Muscle layer of colon (tissue), 2 donors: ENCODE measurements around the gene LYZL6.

ENCODE experiments used
- H3K27ac ChIP-seq: one replicate; pipeline ENCODE4 v1.7.0; 2013; ENCODE audit warnings: low read depth, mild to moderate bottlenecking, low read length, moderate library complexity
- H3K27me3 ChIP-seq, 2 donors: one replicate each; pipeline ENCODE4 v1.7.0; 2013; ENCODE audit warnings: low read length in 2 of 2, mild to moderate bottlenecking in 2 of 2; ENCODE audit not compliant: insufficient read depth in 2 of 2, control insufficient read depth in 1 of 2
- H3K36me3 ChIP-seq: one replicate; pipeline ENCODE4 v1.7.0; 2013; ENCODE audit warnings: mild to moderate bottlenecking, low read length; ENCODE audit not compliant: insufficient read depth
- H3K4me1 ChIP-seq: one replicate; pipeline ENCODE4 v1.7.0; 2013; ENCODE audit warnings: mild to moderate bottlenecking, low read length; ENCODE audit not compliant: insufficient read depth
- H3K4me3 ChIP-seq, 2 donors: one replicate each; pipeline ENCODE4 v1.7.0; 2013; ENCODE audit warnings: low read length in 2 of 2, low read depth in 1 of 2, mild to moderate bottlenecking in 1 of 2, moderate library complexity in 1 of 2
- H3K9ac ChIP-seq: one replicate; pipeline ENCODE4 v1.7.0; 2013; ENCODE audit warnings: low read length
- H3K9me3 ChIP-seq: one replicate; pipeline ENCODE4 v1.7.0; 2013; ENCODE audit warnings: mild to moderate bottlenecking, low read length
- donor health status: abdominal sarcoma.
- donor health status: Adenocarcinoma of cecum.

Gene LYZL6, protein sequence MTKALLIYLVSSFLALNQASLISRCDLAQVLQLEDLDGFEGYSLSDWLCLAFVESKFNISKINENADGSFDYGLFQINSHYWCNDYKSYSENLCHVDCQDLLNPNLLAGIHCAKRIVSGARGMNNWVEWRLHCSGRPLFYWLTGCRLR

DNA sequence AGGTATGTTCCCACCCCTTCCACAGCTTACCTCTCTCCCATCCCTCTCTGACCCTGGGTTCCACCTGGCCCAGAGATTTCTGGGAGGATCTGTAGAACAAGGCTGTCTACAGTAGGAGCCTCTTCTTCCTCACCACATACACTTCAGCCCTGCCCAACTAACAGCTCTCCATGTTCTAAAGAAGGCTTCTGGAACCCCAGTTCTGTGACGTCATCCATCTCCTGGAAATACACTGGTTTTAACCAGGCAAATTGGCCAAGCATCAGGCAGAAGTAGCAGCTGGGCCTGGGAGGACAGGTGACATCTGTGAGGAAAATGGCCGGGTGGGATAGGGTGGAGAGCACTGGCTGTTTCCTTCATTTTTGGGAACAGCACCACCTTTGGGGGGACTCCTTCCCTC, at the start of gene LYZL6:
TSS of gene LYZL6 (minus strand) at position 177 of the 400 bp plus-strand sequence. CDS start 4,357 bp downstream, outside the sequence.
- Histone ChIP-seq H3K4me1 (peaks cover 4% of the 10 kb centered on the region), H3K9me3 (no peaks in the 10 kb centered on the region), H3K27me3 (no peaks in the 10 kb centered on the region), H3K4me3 (no peak within 1 kb of the TSS), H3K36me3 (no peaks in the 10 kb centered on the region), H3K9ac (no peak within 1 kb of the TSS), H3K27ac (no peak within 1 kb of the TSS)

DNA sequence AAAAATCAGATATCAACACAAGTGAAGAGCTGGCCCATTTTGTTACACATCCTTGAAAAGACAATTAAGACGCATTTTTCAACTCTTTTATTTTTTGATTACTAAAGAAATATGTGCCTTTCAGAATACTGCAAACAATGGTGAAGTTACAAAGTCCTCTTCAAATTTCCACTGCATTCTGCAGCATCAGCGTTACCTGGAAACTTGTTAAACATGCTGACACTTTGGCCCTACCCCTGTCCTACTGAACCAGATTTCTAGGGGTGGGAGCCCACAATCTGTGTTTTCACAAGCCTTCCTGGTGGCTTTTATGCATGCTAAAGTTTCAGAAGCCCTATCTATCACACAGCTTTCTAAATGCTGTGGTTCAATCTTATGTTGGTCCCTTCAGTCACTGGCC, 47.6 kb upstream of the LYZL6 start:
- Histone ChIP-seq H3K4me1 (no peaks in the 10 kb centered on the region), H3K27me3 (no peaks in the 10 kb centered on the region), H3K4me3 (no peak overlapping the region), H3K27ac (no peak overlapping the region), H3K36me3 (no peaks in the 10 kb centered on the region), H3K9ac (no peak overlapping the region), H3K9me3 (no peaks in the 10 kb centered on the region)

DNA sequence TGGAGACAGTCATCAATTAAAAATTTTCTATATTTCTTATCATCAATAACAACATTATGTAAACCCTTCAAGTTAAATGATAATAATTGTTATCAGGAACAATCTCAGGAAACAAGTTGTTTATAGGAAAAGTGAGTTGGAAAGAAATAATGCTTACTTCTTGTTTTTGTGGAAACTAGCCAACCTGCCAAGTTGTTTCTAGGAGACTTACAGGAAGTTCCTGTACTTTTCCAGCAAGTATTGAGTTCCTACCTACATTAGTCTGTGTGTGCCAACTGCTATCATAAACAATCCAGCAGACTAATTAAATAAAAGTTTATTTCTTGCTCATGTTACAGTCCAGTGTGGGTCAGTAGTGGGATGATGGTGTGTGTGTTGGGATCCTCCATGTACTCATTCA, 44.7 kb upstream of the LYZL6 start:
- H3K36me3 ChIP-seq = no peaks in the 10 kb centered on the region
- no peak overlapping the region for H3K4me3 ChIP-seq
- no peaks in the 10 kb centered on the region for H3K4me1 ChIP-seq
- H3K27me3 ChIP-seq = no peaks in the 10 kb centered on the region
- no peaks in the 10 kb centered on the region for H3K9me3 ChIP-seq
- no peak overlapping the region for H3K27ac ChIP-seq
- H3K9ac ChIP-seq = no peak overlapping the region

DNA sequence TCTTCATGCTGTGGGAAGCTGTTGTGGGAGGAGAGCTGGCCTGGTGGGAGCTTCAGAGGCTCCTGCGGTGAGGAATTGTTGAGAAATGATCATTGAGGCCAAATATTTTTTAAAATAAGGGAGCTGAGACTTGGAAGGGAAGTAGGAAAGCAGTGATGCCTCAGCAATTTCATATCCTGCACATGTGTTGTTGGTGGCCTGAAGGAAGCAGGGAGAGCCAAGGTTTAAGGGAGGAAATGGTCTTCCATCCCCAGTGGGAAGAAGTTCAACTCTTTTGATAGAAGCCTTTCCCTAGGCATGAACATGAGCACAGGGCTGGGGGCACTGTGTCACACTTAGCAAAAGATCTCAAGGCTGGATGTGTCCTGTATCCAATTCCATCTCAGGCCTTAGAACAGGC, 43.1 kb upstream of the LYZL6 start, which contains the start of gene CCL14:
TSS of gene CCL14 (minus strand) at position 87 of the 400 bp plus-strand sequence. CDS start at position 7, 80 bp downstream.
- H3K27ac ChIP-seq = no peak within 1 kb of the TSS
- H3K36me3 ChIP-seq = no peaks in the 10 kb centered on the region
- no peaks in the 10 kb centered on the region for H3K9me3 ChIP-seq
- no peaks in the 10 kb centered on the region for H3K4me1 ChIP-seq
- H3K4me3 ChIP-seq = no peak within 1 kb of the TSS
- H3K9ac ChIP-seq = no peak within 1 kb of the TSS
- H3K27me3 ChIP-seq = no peaks in the 10 kb centered on the region

DNA sequence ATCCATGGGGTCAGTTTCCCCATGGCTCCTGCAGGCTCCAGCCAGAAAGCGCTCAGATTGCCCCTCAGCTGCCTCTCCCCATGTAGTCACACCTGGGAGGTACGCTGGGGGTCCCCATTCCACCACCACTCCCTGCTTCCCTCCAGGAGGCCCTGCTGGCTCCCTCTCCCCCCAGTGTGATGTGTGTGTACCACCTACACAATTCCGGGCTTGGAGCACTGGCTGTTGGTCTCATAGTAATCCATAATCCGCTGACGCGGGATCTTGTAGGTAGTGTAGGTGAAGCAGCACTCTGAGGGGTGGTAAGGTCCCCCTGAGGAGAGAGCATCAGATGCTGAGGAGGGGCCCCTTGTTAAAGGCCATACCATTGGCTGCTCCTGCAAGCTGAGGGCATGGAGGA, 40.6 kb upstream of the LYZL6 start:
- no peaks in the 10 kb centered on the region for H3K9me3 ChIP-seq
- H3K4me3 ChIP-seq = no peak overlapping the region
- H3K4me1 ChIP-seq = no peaks in the 10 kb centered on the region
- H3K27ac ChIP-seq = no peak overlapping the region
- H3K9ac ChIP-seq = no peak overlapping the region
- H3K36me3 ChIP-seq = no peaks in the 10 kb centered on the region
- no peaks in the 10 kb centered on the region for H3K27me3 ChIP-seq

DNA sequence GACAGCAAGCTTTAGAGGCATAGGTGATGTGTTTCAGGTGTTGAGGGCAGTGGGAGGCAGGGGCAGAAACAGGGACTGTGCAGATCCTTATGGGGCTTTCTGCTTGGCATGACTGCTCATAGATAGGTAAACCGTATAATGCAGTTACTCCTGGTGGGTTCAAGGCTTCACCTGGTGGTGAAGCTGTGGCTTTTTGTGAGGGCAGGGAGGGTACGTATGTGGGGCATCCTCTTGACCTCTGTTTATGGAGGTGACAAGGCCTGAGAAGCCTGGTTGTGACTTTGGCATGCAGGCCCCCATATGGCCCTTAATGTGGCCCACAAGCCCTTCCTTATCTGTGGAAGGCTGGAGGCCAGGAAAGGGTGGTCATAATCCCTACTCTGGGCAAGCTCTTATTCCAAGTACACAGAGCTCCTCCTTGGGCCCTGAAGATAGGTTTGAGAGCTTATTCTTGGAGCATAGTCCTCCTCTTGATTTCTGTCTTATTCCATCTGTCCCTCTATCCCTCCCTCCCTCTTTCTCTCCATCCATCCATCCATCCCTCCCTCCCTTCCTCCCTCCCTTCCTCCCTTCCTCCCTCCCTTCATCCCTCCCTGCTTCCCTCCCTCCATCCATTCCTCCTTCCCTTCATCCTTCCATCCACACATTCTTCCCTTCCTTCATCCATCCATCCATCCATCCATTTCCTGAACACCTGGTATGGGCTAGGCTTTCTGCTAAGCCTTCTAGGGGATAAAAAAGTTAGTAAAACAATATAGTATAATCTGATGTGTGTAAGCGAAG, 39.1 kb upstream of the LYZL6 start:
- Histone ChIP-seq H3K4me1 (no peaks in the 10 kb centered on the region), H3K9me3 (no peaks in the 10 kb centered on the region), H3K27ac (no peak overlapping the region), H3K27me3 (no peaks in the 10 kb centered on the region), H3K36me3 (no peaks in the 10 kb centered on the region), H3K4me3 (no peak overlapping the region), H3K9ac (no peak overlapping the region)

DNA sequence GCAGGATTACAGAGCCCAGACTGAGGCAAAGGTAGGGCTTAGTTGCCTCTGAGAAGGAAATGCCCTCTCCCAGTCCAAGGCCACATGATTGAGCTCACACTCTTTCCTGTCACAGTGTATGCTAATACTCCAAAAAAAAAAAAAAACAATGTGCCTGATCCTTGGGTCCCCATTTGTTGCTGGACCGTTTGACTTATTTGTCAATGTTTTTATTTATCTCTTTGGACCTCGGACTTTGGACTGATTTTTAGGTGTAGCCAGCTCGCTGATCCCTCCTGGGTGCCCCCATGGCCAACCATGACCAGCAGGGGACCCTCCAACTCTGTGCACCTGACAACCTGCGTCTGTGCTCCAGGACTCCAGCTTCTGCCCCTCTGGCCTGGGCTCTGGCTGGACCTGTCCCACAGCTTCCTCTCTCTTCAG, 38.4 kb upstream of the LYZL6 start:
- Histone ChIP-seq H3K9me3 (no peaks in the 10 kb centered on the region), H3K4me3 (no peak overlapping the region), H3K27ac (no peak overlapping the region), H3K9ac (no peak overlapping the region), H3K36me3 (no peaks in the 10 kb centered on the region), H3K4me1 (no peaks in the 10 kb centered on the region), H3K27me3 (no peaks in the 10 kb centered on the region)

DNA sequence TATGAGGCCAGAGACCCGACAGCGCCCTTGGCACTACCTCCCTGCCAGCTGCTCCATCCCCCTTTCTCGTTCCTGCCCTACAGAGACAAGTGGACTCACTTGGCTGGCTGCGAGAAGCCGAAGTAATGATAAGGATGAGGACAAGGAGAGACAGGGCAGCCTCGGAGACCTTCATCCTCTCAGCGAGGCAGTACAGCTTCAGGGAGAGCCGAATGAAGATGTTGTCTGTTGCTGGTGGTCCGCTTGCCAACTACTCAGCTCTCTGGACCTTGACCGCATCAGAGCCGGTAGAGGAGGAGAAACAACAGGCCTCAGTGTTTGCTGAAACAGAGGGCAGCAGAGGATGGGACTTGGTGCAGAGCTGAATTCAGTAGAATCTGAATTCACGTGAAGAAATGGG, 37.7 kb upstream of the LYZL6 start, which contains the start of gene CCL16:
TSS of gene CCL16 (minus strand) at position 252 of the 400 bp plus-strand sequence. CDS start at position 175, 77 bp downstream.
- no peaks in the 10 kb centered on the region for H3K27me3 ChIP-seq
- no peaks in the 10 kb centered on the region for H3K36me3 ChIP-seq
- no peak within 1 kb of the TSS for H3K27ac ChIP-seq
- no peaks in the 10 kb centered on the region for H3K9me3 ChIP-seq
- no peak within 1 kb of the TSS for H3K9ac ChIP-seq
- no peaks in the 10 kb centered on the region for H3K4me1 ChIP-seq
- H3K4me3 ChIP-seq = no peak within 1 kb of the TSS

DNA sequence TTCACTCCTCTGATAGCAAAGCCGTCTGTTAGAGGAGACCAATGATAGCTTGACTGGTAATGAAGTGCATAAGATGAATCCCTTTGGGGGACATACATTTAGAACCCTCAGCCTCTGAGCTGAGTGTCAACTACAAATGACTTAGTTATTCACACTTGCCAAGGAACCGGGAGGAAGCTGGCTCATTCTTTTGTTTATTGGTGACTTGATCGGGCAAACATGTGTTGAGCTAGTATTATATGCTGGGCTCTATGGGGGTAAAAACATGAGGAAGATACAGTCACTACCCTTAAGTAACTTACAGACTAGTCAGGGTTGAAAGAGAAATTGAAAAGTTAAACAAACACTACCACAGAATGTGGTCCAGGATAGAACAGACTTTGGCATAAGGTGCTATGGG, 34.8 kb upstream of the LYZL6 start:
- H3K9me3 ChIP-seq = no peaks in the 10 kb centered on the region
- no peaks in the 10 kb centered on the region for H3K4me1 ChIP-seq
- H3K36me3 ChIP-seq = no peaks in the 10 kb centered on the region
- H3K9ac ChIP-seq = no peak overlapping the region
- no peak overlapping the region for H3K27ac ChIP-seq
- H3K27me3 ChIP-seq = no peaks in the 10 kb centered on the region
- H3K4me3 ChIP-seq = no peak overlapping the region

DNA sequence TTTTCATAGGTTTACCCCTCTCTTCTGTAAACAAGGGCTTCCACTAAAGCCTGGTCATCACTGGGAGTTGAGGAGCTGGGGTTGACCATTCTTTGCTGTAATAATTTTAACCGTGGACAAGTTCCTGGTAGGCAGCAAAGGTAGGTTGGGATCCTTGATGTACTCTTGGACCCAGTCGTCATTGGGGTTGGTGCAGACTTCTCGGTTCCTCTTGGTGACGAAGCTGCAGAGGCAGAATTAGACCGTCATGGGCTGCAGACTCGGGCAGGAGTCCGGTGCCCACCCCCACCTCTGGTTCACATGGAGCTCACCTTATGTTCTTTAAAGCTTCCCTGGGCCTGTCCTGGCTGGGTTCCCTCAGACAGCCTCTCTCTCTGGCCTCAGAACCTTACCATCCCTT, 34.0 kb upstream of the LYZL6 start:
- no peak overlapping the region for H3K4me3 ChIP-seq
- H3K27me3 ChIP-seq = no peaks in the 10 kb centered on the region
- no peak overlapping the region for H3K27ac ChIP-seq
- no peaks in the 10 kb centered on the region for H3K4me1 ChIP-seq
- H3K9ac ChIP-seq = no peak overlapping the region
- H3K36me3 ChIP-seq = no peaks in the 10 kb centered on the region
- H3K9me3 ChIP-seq = no peaks in the 10 kb centered on the region

DNA sequence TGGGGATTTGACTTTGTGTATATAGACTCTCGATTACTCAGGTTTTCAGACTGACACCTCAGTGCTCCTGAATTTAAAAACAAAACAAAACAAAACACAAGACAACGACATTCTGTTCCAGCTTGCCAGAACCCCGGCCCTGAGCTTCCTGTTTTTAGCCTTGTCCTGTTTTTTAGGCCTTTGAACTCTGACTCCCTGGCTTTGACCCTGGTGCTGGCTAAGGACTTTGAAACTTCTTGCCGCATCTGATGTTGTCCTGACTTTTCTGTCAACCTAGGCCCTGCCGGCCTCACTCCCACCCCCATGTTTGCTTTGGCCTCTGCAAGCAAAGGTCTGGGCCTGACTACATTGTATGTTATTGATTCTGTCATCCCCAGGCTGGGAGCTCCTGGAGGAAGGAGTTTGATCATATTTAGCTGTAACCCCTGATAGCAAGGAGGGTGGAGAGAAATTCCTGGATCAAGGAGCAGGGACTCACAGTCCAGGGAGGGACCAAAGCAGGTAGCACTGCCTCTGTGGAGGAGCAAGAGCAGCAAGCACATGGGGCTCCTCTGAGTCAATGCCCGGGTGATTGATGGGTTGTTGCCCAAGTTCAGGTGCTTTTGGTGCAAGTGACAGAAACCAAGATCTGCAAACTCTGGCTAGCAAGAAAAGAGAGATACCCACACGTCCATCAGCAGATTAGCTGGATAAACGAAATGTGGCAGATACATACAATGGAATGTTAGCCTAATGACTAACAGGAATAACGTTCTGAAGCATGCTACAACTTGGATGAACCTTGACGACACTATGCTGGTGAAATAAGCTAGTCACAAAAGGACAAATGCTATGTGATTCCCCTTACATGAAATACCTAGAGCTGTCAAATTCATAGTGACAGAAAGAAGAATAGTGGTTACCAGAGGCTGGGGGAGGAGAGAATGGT, 30.1 kb upstream of the LYZL6 start:
- no peaks in the 10 kb centered on the region for H3K4me1 ChIP-seq
- H3K36me3 ChIP-seq = no peaks in the 10 kb centered on the region
- H3K27me3 ChIP-seq = no peaks in the 10 kb centered on the region
- no peaks in the 10 kb centered on the region for H3K9me3 ChIP-seq
- H3K27ac ChIP-seq = no peak overlapping the region
- H3K9ac ChIP-seq = no peak overlapping the region
- no peak overlapping the region for H3K4me3 ChIP-seq
